ENCODE measurements around the gene ACADS.

Gene ACADS

DNA sequence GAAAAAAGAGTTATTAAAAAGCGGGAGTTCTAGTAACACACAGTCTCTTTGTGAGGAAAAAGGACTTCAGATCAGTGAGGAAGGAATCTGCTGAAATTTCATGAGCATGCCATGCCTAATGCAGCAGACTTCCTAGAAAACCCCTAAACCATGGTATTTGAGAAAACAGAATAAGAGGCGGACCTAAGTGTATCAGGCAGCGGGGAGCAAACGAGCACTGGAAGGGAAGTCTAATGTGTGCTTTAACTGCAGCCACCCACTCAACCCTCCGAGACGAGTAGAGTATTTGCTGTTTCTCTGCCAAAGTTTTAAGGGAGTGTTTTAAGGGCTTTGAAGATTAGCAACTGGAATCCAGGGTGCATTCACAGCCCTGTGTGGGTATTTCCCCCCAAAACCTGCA lies 36.5 kb downstream of the ACADS start:
- Mint-ChIP-seq H3K27ac (no peak overlapping the region), H3K4me3 (no peak overlapping the region), H3K4me1 (peaks cover 0 to 2% of the 10 kb centered on the region in 2 donors), H3K27me3 (no peaks in the 10 kb centered on the region), H3K36me3 (peaks cover 33 to 48% of the 10 kb centered on the region in 2 donors), H3K9me3 (no peaks in the 10 kb centered on the region)
- no peak for ATAC-seq (replicated peaks)
- no peak for DNase-seq

DNA sequence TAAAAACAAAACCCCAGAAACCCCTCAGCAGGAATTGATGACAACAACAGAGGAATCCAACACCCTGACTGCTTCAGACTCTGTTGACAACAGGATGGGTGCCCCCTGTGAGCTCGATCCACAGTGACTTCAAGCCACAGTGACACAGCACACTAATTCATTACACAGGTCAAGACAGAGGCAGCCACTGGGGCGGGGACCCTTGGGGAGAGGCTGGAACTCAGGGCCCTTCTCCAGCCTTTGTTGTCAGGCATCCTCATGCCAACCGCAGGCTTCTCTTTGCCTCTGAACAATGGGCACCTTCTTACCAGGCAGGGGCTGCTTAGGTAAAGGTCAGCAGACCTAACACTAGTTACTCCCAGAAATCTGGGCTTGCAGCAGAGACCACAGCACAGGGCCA lies 37.6 kb downstream of the ACADS start:
- Mint-ChIP-seq H3K27me3 (no peaks in the 10 kb centered on the region), H3K36me3 (peaks cover 35 to 53% of the 10 kb centered on the region in 2 donors), H3K9me3 (no peaks in the 10 kb centered on the region), H3K27ac (peak overlapping the region; percentile 51), H3K4me1 (peaks cover 2 to 4% of the 10 kb centered on the region in 2 donors), H3K4me3 (no peak overlapping the region)
- DNase-seq (no peak), ATAC-seq (replicated peaks) (no peak)

DNA sequence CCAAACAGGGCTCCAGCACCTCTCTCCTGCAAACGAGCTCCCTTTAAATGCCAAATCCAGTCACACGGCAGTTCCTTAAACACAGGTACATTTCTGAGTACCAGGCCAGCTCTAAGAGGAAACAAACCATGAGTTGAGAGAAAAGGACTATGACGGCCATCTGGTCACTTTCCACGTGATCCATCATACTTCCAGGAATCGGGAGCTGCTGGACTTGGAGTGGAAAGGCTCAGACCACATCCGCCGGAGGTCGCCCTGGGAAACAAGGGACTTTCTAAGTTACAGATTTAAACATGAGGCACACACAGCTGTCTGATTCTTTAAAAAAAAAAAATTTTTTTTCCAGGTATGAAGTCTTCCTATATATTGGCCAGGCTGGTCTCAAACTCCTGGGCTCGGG lies 39.2 kb downstream of the ACADS start:
- Mint-ChIP-seq H3K36me3 (peaks cover 45 to 63% of the 10 kb centered on the region in 2 donors), H3K27ac (no peak overlapping the region)

DNA sequence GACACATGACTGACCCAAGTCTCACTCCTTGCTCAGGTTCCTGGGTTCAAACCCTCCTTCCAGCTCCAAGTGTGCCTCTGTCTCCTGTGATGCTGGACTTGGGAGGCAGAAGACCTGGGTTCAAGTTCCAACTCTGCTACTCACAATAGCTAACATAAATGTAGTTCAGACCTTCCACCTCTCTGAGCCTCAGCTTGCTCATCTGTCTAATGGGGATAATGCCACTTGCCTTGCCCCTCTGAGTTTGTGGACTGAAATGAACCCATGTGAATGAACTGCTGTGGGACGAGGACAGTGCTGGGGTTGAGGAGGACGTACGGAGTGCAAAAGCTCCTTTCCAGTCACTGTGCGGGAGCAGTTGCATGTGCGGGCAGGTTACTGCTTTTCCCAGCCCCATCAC lies 40.9 kb downstream of the ACADS start:
- Mint-ChIP-seq H3K4me1 (peaks cover 6 to 17% of the 10 kb centered on the region in 2 donors), H3K36me3 (peaks cover 52 to 64% of the 10 kb centered on the region in 2 donors), H3K9me3 (no peaks in the 10 kb centered on the region), H3K4me3 (no peak overlapping the region), H3K27me3 (no peaks in the 10 kb centered on the region), H3K27ac (peak overlapping the region; percentile 66)
- no peak for DNase-seq
- no peak for ATAC-seq (replicated peaks)

More for the DNA sequence above, 39.2 kb downstream of the ACADS start:
- no peaks in the 10 kb centered on the region for H3K9me3 Mint-ChIP-seq
- H3K4me1 Mint-ChIP-seq: peaks cover 6 to 11% of the 10 kb centered on the region in 2 donors
- DNase-seq (no peak), ATAC-seq (replicated peaks) (no peak)
- no peak overlapping the region for H3K4me3 Mint-ChIP-seq
- H3K27me3 Mint-ChIP-seq: no peaks in the 10 kb centered on the region

DNA sequence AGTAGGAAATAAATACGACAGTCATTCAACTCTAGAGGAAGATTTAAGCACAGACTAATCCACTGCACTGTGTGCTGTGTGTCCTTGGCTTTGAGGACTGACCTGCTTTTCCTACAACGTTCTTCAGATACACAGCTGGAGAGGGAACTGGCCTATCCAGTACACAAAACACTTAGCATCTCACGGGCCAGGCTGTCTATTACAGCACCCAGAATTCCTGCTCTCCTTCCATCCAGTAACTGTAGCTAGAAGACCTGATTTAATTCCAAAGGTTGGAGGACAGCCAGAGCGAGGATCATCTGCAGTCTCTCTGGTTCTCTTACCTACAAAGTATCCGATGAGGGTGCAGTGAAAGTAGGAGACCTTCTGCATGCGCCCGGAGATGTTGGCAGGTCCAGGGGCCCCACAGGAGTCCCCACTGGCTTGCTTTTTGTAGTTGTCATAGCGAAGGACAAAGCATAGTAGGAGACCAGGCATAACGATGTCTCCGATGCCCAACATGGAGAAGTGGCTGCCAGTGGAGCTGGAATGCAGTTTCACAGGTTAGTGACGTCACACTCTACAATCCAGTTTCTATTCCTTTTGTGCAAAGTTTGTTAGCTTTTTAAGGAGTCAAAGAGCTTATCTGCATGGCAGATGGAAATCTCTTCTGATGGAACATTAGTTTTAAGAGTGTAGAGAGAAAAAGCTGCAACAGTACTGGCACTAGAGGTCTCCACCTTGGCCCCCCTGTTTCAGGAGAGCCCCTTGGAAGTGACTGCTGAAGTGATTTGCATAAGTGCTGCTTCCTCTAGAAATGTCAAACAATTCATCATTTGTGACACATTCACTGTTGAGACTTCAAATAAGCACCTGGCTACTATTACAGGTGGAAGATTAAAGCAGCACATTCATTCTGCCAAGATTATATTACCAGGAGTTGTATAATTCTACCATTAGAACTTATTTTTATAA lies 41.7 kb downstream of the ACADS start:
- Mint-ChIP-seq H3K27ac (peak overlapping the region; percentile 42), H3K4me3 (no peak overlapping the region), H3K9me3 (no peaks in the 10 kb centered on the region), H3K27me3 (no peaks in the 10 kb centered on the region), H3K4me1 (peaks cover 6 to 20% of the 10 kb centered on the region in 2 donors), H3K36me3 (peaks cover 49 to 61% of the 10 kb centered on the region in 2 donors)
- ATAC-seq (replicated peaks): no peak
- DNase-seq: no peak

DNA sequence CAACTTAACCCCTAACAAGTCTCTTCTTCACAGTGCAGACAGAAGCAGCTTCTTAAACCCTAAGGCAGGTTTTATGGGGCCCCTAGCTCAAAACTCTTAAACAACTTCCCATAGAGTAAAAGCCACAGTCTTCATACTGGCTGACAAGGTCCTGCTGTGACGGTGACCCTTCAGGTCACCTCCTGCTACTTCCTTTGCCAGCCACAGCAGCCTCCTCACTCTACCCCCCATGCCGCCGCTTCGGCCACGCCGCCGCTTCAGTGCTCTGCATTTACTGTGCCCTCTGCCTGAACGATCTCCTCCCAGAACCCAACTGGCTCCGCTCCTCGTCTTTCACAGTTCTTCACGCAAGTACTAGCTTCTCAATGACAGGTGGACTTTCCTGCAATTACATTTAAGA lies 45.5 kb downstream of the ACADS start:
- peaks cover 15 to 37% of the 10 kb centered on the region in 2 donors for H3K4me1 Mint-ChIP-seq
- H3K4me3 Mint-ChIP-seq: no peak overlapping the region
- peak overlapping the region; percentile 2 for H3K27ac Mint-ChIP-seq
- H3K27me3 Mint-ChIP-seq: no peaks in the 10 kb centered on the region
- H3K36me3 Mint-ChIP-seq: peaks cover 44 to 56% of the 10 kb centered on the region in 2 donors
- H3K9me3 Mint-ChIP-seq: no peaks in the 10 kb centered on the region
- DNase-seq (no peak), ATAC-seq (replicated peaks) (no peak)

DNA sequence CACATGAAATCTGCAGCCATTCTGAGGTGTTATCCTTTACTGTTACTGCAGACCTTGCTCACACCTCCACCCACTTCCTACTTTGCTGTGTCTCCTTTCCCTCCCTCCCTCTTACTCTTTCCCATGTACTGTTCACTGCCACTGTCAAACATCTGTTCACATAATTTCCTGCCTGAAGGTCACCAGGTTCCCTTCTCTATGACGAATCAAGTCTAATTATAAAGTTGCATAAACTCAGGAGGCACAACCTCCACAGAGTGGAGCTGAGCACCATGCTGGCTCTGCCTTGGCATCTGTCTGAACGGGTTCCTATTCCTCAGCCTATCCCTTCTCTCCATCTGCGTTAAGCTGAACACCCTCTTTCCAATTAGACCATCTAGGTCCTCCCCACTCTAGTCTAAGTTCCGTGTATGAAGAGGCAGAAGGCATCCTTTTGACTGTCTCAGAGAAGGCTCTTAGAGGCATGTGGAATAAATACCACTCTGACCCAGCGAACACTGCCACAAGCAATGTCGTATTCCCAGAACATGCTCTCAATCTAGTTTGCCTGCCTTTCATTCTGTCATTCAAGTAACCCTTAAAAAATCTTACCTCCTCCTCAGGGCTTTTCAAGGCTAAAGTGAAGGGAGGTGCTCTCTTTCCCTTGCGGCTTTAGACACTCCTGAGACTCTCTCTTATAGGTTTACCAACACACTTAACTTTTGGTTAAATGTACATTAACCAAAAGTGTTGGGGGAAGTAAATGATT lies 48.7 kb downstream of the ACADS start:
- H3K36me3 Mint-ChIP-seq: peaks cover 26 to 39% of the 10 kb centered on the region in 2 donors
- no peak overlapping the region for H3K27ac Mint-ChIP-seq
- peaks cover 11 to 26% of the 10 kb centered on the region in 2 donors for H3K4me1 Mint-ChIP-seq
- no peak overlapping the region for H3K4me3 Mint-ChIP-seq
- ATAC-seq (replicated peaks) (no peak), DNase-seq (no peak)
- no peaks in the 10 kb centered on the region for H3K27me3 Mint-ChIP-seq
- no peaks in the 10 kb centered on the region for H3K9me3 Mint-ChIP-seq

DNA sequence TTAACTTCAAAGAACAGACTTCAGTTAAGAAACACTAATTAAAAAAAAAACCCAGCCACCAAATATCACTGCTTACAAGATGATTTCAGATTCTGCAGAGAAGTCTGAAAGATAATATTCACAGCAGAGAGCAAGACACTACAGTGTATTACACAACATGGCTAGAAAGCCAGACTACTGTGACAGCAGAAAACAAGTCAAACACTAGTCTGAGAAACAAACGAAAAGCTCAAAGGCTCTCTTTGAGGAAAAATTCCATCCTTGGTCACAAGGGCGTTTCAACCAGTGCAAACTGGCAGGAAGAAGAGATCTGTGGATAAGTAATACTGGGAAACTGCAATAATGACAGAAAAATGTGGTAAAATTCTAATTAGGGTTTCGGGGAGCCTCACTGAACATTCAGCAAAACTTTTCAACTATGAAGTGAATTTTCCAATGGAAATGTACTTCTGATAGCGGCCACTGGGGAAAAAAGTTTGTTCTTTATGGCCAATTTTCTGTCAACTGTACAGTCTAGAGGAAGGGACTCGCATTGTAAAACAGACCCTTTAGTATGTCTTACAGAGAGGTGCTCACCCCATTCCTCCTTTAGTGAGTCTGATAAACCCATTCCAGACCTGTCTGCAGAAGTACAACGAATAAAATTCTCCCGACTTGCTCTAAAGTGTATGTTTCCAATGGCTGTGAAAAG lies 50.4 kb downstream of the ACADS start:
- H3K27me3 Mint-ChIP-seq: no peaks in the 10 kb centered on the region
- peaks cover 19 to 27% of the 10 kb centered on the region in 2 donors for H3K36me3 Mint-ChIP-seq
- H3K4me1 Mint-ChIP-seq: peaks cover 9 to 26% of the 10 kb centered on the region in 2 donors
- H3K9me3 Mint-ChIP-seq: no peaks in the 10 kb centered on the region
- no peak overlapping the region for H3K27ac Mint-ChIP-seq
- no peak for DNase-seq
- ATAC-seq (replicated peaks): no peak
- H3K4me3 Mint-ChIP-seq: no peak overlapping the region

DNA sequence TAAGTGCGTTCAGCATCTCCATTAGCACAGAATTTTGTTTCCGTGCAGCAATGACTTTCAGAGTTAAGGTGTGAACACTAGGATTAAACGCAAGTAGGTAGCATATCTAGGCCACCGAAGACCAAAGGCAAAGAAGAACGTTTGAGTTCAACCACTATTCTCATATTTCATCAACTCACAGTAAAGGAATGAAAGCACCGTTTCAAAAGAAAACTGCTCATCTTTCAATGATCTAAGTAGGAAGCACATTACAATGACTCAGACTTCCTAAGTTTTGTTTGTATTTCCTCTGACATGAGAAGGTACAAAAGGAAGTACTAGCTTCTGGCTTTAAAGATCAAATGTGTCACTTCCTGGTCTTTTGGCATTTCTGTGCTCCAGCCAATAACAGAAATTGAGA lies 57.6 kb downstream of the ACADS start:
- peaks cover 22 to 25% of the 10 kb centered on the region in 2 donors for H3K36me3 Mint-ChIP-seq
- no peak for DNase-seq
- no peak overlapping the region for H3K4me3 Mint-ChIP-seq
- H3K9me3 Mint-ChIP-seq: no peaks in the 10 kb centered on the region
- H3K27me3 Mint-ChIP-seq: no peaks in the 10 kb centered on the region
- ATAC-seq (replicated peaks): no peak
- H3K4me1 Mint-ChIP-seq: peaks cover 0 to 1% of the 10 kb centered on the region in 2 donors
- H3K27ac Mint-ChIP-seq: no peak overlapping the region

DNA sequence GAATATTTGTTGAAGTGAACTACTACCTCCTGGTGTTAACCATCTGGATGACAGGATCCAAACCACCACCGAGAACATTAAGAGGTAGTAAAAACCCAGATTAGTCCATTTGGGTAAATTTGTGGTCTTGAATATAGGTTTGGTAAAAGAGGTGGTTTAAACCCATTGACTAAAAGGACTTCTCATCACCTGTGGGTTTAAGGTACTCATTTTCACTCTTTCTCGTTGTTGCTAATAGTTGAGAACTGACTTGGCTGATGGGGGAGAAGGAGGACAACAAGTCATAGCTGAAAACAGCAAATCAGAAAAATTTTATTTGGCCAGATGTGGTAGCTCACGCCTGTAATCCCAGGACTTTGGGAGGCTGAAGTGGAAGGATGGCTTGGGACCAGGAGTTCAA lies 59.2 kb downstream of the ACADS start:
- Mint-ChIP-seq H3K27ac (peak overlapping the region; percentile 20), H3K36me3 (peaks cover 26 to 33% of the 10 kb centered on the region in 2 donors)

DNA sequence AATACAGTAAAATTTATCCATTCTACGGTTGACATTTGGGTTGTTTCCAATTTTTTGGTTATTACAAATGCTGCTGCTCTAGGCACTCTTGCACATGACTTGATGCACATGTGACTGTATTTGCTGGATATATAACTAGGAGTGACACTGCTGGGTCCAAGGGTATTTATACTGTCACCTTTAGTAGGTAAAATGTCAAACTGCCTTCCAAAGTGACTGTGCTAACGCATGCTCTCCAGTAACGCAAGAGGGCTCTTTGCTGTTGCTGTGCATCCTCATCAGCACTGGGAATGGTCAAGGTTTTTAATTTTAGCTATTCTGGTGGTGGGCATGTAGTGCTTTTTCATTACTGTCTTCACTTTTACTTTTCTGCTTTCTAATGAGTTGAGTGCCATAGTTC lies 62.3 kb downstream of the ACADS start:
- no peaks in the 10 kb centered on the region for H3K27me3 Mint-ChIP-seq
- DNase-seq (no peak), ATAC-seq (replicated peaks) (no peak)
- H3K27ac Mint-ChIP-seq: no peak overlapping the region
- H3K4me1 Mint-ChIP-seq: peaks cover 8 to 19% of the 10 kb centered on the region in 2 donors
- H3K9me3 Mint-ChIP-seq: no peaks in the 10 kb centered on the region
- no peak overlapping the region for H3K4me3 Mint-ChIP-seq
- peaks cover 21 to 32% of the 10 kb centered on the region in 2 donors for H3K36me3 Mint-ChIP-seq

More for the DNA sequence above, 59.2 kb downstream of the ACADS start:
- Mint-ChIP-seq H3K4me1 (peaks cover 5 to 9% of the 10 kb centered on the region in 2 donors), H3K9me3 (no peaks in the 10 kb centered on the region), H3K4me3 (no peak overlapping the region), H3K27me3 (no peaks in the 10 kb centered on the region)
- no peak for DNase-seq
- no peak for ATAC-seq (replicated peaks)
